ENCODE data around the gene AMBRA1.

Gene AMBRA1

DNA sequence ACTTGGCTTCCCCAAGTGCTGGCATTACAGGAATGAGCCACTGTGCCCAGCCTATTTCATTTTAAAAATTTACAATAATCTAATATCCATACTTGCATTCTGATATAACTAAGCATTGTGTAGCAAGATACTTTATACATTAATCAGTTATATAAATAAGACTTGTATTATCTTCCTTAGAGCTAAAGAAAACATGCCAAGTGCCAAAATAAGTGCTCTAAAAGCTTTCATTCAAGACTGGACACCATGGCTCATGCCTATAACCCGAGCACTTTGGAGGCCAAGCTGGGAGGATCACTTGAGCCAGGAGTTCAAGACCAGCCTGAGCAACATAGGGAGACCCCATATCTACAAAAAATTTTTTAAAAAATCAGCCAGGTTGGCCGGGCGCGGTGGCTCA is 123.9 kb downstream of the AMBRA1 start:
- DNase-seq: no peak

- DNase-seq: no peak
Observed at GRCh38 chr11:46465683-46466082, 128.1 kb downstream of the AMBRA1 start.

- DNase-seq: no peak
Observed at GRCh38 chr11:46463701-46464421, 130.0 kb downstream of the AMBRA1 start.

- no peak for DNase-seq
Observed at GRCh38 chr11:46461461-46461927, 132.3 kb downstream of the AMBRA1 start.

- no peak for DNase-seq
Observed at GRCh38 chr11:46458491-46458890, 135.3 kb downstream of the AMBRA1 start.

- no peak for DNase-seq
Observed at GRCh38 chr11:46457659-46458424, 136.0 kb downstream of the AMBRA1 start.

DNA sequence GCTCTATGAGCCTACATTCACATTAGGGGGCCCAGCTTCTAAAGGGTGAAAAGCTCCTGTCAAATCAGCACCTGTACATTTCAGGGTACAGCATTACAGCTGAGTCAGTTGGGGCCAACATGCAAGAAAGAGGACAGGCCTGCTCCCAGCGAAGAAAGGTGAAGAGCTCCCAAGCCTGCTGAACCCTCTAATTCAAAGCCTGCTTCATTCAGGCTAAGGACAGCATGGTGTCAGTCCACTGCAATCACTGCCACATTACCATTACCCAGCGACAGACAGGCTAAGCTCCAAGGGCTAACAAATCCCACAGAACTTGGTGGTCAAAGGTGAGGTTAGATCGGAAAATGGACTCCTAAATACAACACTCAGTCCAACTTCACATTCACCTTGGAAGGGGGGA is 136.8 kb downstream of the AMBRA1 start:
- no peak for DNase-seq

- no peak for DNase-seq
Observed at GRCh38 chr11:46456269-46457001, 137.4 kb downstream of the AMBRA1 start.

DNA sequence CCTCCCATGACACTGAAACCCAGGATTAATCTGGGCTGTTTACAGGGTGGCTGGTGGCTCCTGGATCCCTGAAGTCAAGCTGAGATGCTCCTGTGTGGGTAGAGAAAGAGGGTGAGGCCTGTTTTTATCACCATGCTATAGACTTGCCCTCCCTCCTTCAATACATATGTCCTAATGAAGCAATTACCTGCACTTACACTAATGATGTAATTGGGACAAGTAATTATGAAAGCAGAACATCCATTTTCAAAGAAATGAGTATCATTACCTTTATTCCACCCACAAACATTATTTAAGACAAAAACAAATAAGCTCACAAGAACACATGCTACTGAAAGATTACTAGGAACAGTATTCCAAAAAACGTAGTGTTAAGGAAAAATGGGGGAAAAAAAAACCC is 138.0 kb downstream of the AMBRA1 start:
- DNase-seq: no peak

GRCh38 chr11:46452918-46453517 is 140.8 kb downstream of the AMBRA1 start:
- no peak for DNase-seq

GRCh38 chr11:46451759-46452158 is 142.1 kb downstream of the AMBRA1 start:
- no peak for DNase-seq

DNA sequence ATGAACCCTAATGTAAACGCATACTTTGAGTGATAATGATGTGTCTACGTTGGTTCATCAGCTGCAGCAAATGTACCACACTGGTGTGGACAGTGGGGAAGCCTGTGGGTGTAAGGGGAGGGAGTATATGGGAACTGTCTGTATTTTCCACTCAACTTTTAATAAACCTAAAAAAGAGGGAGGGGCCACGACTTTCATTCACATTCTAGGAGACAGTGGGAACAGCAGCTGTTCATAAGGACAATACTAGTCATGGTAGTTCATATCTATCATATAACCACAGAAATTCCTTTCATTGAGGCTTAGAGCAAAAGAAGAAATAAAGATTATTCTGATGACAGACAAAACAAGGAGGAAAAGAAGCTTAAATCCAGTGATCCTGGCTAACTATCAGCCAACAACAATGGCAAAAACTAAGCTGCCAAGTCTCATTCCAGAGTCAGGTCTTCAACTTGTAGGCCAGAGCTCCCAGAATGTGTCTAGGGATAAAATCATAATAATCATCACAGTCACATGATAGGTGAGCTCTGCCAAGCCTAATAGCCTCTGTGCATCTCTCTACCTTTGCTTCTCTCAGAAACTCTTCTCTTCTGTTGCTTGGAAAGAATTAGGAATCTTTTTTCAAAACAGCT is 142.9 kb downstream of the AMBRA1 start:
- DNase-seq: no peak

- no peak for DNase-seq
Observed at GRCh38 chr11:46447544-46447943, 146.3 kb downstream of the AMBRA1 start.

DNA sequence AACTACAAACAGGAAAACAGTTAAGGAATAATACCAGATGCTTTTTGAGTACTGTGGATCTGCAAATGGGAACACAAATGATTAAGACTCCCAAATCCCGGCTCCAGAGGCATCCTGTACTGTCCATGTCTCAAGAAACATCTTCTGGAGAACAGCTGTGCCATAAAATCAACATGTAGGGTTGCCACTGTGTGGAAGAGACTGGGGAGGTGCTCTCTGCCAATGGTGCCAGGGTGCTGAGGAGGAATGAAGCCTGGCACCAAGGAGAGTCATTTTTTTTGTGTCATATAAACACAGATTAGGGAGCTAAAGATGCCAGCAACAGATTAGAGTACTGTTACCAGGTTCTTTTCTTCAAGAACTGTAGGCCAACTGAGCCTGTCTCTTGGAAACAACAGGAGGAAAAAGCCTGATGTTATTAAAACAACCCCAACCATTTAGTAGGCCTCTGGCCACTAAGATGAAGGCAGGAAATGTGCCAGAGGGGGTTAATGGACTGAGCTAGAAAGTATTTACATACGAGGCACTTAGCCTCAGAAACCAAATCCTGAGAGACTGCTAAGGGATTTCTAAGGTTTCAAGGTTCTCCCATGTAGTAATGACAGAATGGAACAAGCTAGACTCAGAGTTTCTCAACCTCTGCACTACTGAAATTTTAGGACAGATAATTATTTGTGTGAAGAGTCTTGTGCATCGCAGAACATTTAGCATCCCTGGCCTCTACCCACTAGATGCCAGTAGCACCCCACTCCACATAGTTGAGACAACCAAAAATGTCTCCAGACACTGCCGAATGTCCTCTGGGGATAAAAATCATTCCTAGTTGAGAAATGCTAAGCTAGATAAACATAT is 147.7 kb downstream of the AMBRA1 start:
- DNase-seq: no peak

GRCh38 chr11:46445192-46445919 is 148.5 kb downstream of the AMBRA1 start:
- no peak for DNase-seq

- DNase-seq: no peak
Observed at GRCh38 chr11:46444305-46444704, 149.5 kb downstream of the AMBRA1 start.

DNA sequence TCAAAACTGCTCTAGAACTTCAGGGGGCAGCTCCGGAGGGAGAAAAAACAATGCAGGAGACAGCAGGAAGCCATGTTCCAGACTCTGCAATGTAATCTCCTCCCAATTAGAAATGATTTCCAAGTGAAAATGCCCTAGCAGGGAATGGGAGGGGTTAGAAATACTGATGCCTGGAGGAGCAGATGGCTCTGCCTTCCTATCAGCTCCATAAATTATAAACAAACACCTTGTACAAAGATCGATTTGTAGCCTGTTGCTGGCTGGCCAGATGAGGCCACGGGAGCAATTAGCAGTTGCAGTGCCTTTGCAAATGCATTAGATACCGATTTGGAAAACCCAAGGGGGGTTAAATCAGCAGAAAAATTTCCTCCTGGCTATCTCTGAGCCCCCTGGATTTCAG is 155.6 kb downstream of the AMBRA1 start:
- no peak for DNase-seq

DNA sequence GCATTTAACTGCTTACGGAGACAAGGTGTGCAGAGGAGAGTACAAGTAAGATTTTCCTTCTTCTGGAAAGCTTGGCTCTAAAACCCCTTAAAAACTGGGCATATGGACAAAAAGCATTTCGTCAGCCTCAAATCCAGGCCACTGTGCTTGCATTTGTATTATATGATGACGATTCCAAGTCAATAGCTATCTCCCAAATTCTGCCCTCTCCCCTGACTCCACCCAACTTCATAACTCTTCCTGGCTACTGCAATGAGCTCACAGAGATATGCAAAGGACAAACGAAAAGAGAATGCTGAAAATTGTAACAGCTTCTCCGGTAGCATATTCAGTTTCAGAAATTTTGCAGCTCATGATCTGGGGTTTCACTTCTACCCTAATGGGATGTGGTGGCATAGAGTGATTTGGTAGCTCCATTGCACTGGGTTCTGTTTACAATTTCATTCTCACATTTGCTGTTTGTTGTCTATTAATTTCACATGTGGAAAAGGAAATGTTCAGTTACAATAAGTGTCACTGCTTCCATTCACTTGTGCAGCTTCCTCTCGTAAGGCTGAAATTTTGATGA is 156.6 kb downstream of the AMBRA1 start:
- no peak for DNase-seq

GRCh38 chr11:46436113-46436512 is 157.7 kb downstream of the AMBRA1 start:
- no peak for DNase-seq

DNA sequence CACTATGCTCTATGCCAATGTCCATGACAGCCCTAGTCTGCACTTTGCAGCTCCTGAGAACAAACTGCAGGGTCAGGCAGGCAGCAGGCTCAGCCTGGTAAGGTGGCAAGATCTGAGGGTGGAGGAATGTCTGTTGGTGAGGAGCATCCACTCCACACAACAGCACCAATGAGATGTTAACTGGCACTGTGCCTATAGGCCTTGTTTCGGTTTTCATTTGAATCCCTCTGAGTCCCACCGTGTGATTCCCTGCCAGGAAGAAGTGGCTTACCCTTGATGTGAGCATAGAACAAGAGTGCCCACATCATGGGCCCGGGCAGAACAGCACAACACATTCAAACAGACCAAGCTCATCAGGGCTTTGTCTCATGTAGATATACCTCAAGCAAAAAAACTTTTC is 158.1 kb downstream of the AMBRA1 start:
- DNase-seq: no peak

GRCh38 chr11:46431211-46431610 is 162.6 kb downstream of the AMBRA1 start:
- DNase-seq: no peak

All from NCI-H345 (cell line).